Transverse colon (tissue), 3 donors: ENCODE data around the gene NEK8.
"Not testable (repeated sequence)": the region's sequence is repeated elsewhere in the genome, so short reads cannot be mapped to it uniquely, and the experiment has no call there.

ENCODE experiments used
- POLR2A ChIP-seq: fragments of 450-650 bp; IDR thresholded peaks from one replicate; pipeline ENCODE4 v1.6.1; 2016; ENCODE audit warnings: antibody characterized with exemption, mild to moderate bottlenecking, moderate library complexity
- TF ChIP-seq, protein P1 (sequence below), 5 experiments: fragments of 200-600 bp in 3 of 5; fragments of 450-650 bp in 2 of 5; sonication (generic) in 3 of 5; IDR thresholded peaks; 1 replicate in 2 of 5; 2 replicates in 3 of 5; pipeline ENCODE4 v1.5.1; 2016 to 2017; ENCODE audit warnings: antibody characterized with exemption in 5 of 5, inconsistent platforms in 3 of 5, mild to moderate bottlenecking in 2 of 5, moderate library complexity in 1 of 5

GRCh38 chr17:28720997-28721329 lies 7.6 kb upstream of the NEK8 start:
- not testable (repeated sequence) for TF ChIP-seq POLR2A
- TF ChIP-seq, protein P1, sequence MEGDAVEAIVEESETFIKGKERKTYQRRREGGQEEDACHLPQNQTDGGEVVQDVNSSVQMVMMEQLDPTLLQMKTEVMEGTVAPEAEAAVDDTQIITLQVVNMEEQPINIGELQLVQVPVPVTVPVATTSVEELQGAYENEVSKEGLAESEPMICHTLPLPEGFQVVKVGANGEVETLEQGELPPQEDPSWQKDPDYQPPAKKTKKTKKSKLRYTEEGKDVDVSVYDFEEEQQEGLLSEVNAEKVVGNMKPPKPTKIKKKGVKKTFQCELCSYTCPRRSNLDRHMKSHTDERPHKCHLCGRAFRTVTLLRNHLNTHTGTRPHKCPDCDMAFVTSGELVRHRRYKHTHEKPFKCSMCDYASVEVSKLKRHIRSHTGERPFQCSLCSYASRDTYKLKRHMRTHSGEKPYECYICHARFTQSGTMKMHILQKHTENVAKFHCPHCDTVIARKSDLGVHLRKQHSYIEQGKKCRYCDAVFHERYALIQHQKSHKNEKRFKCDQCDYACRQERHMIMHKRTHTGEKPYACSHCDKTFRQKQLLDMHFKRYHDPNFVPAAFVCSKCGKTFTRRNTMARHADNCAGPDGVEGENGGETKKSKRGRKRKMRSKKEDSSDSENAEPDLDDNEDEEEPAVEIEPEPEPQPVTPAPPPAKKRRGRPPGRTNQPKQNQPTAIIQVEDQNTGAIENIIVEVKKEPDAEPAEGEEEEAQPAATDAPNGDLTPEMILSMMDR (IDR thresholded peaks at IDR 0.05), result not testable (repeated sequence)
